ENCODE data around the gene FMNL1.

GRCh38 chr17:45244725-45245656, 23.3 kb downstream of the FMNL1 start:
- TF ChIP-seq CTCF (IDR thresholded peaks at IDR 0.05) (no peak), POLR2A (IDR thresholded peaks at IDR 0.05) (no peak)
